ENCODE data around the gene NR6A1.

NR6A1 gene

GRCh38 chr9:124628741-124629140, 142.4 kb downstream of the NR6A1 start:
- H3K4me3 ChIP-seq (ENCODE audit: low read length), result no peak overlapping the region
- TF ChIP-seq EZH2phosphoT487 (IDR thresholded peaks at IDR 0.05; ENCODE audit: borderline replicate concordance, low read length) (no peak), CTCF (IDR thresholded peaks at IDR 0.05; ENCODE audit: low read depth, low read length, poor library complexity, severe bottlenecking) (no peak)
- no peaks in the 10 kb centered on the region for H3K9me3 ChIP-seq (ENCODE audit: control insufficient read depth, insufficient read depth, low read length)
- no peaks in the 10 kb centered on the region for H3K36me3 ChIP-seq (ENCODE audit: control insufficient read depth, low read length)
- H3F3A ChIP-seq (ENCODE audit: control insufficient read depth, insufficient read depth), result no peaks in the 10 kb centered on the region
- H3K27ac ChIP-seq (ENCODE audit: low read depth, low read length), result no peak overlapping the region
- no peak overlapping the region for H3K4me2 ChIP-seq (ENCODE audit: low read length)
- H4K20me1 ChIP-seq (ENCODE audit: control insufficient read depth, insufficient read depth, low read depth, low read length), result no peaks in the 10 kb centered on the region
- no peaks in the 10 kb centered on the region for H3K79me2 ChIP-seq (ENCODE audit: control insufficient read depth, low read length)
- no peaks in the 10 kb centered on the region for H3K9me2 ChIP-seq (replicated peaks; ENCODE audit: control insufficient read depth, low read length)
- no peaks in the 10 kb centered on the region for H3K27me3 ChIP-seq (ENCODE audit: control insufficient read depth, low read length)
- H3K4me1 ChIP-seq (ENCODE audit: control insufficient read depth, low read length), result no peaks in the 10 kb centered on the region

- H3K4me2 ChIP-seq (ENCODE audit: low read length), result no peak overlapping the region
- no peaks in the 10 kb centered on the region; the same call in 1 of the 2 replicates for H3K27me3 ChIP-seq (ENCODE audit: control insufficient read depth, low read length)
- no peak overlapping the region for H3K4me3 ChIP-seq (ENCODE audit: low read length)
- no peaks in the 10 kb centered on the region for H3K36me3 ChIP-seq (ENCODE audit: control insufficient read depth, low read length)
- H3K9me3 ChIP-seq (ENCODE audit: control insufficient read depth, insufficient read depth, low read length), result no peaks in the 10 kb centered on the region
- no peaks in the 10 kb centered on the region for H3K4me1 ChIP-seq (ENCODE audit: control insufficient read depth, low read length)
- H3K9me2 ChIP-seq (replicated peaks; ENCODE audit: control insufficient read depth, low read length), result no peaks in the 10 kb centered on the region
- H3K27ac ChIP-seq (ENCODE audit: low read depth, low read length), result no peak overlapping the region
- no peak for TF ChIP-seq EZH2phosphoT487 (IDR thresholded peaks at IDR 0.05; ENCODE audit: borderline replicate concordance, low read length)
- no peak for TF ChIP-seq CTCF (IDR thresholded peaks at IDR 0.05; ENCODE audit: low read depth, low read length, poor library complexity, severe bottlenecking)
- no peaks in the 10 kb centered on the region for H3K79me2 ChIP-seq (ENCODE audit: control insufficient read depth, low read length)
- no peaks in the 10 kb centered on the region for H4K20me1 ChIP-seq (ENCODE audit: control insufficient read depth, insufficient read depth, low read depth, low read length)
- no peaks in the 10 kb centered on the region for H3F3A ChIP-seq (ENCODE audit: control insufficient read depth, insufficient read depth)
Observed at GRCh38 chr9:124626276-124626675, 144.8 kb downstream of the NR6A1 start.

- H3K9me3 ChIP-seq (ENCODE audit: control insufficient read depth, insufficient read depth, low read length), result no peaks in the 10 kb centered on the region
- no peaks in the 10 kb centered on the region for H3K4me1 ChIP-seq (ENCODE audit: control insufficient read depth, low read length)
- H3K4me2 ChIP-seq (ENCODE audit: low read length), result no peak overlapping the region
- H3K36me3 ChIP-seq (ENCODE audit: control insufficient read depth, low read length), result no peaks in the 10 kb centered on the region
- H3K9me2 ChIP-seq (replicated peaks; ENCODE audit: control insufficient read depth, low read length), result no peaks in the 10 kb centered on the region
- H4K20me1 ChIP-seq (ENCODE audit: control insufficient read depth, insufficient read depth, low read depth, low read length), result 0 out of 2 replicates have a peak, but pooled peaks cover 2% of the 10 kb centered on the region
- TF ChIP-seq EZH2phosphoT487 (IDR thresholded peaks at IDR 0.05; ENCODE audit: borderline replicate concordance, low read length) (no peak), CTCF (IDR thresholded peaks at IDR 0.05; ENCODE audit: low read depth, low read length, poor library complexity, severe bottlenecking) (no peak)
- H3K4me3 ChIP-seq (ENCODE audit: low read length), result no peak overlapping the region
- no peaks in the 10 kb centered on the region for H3K79me2 ChIP-seq (ENCODE audit: control insufficient read depth, low read length)
- no peaks in the 10 kb centered on the region; the same call in 1 of the 2 replicates for H3K27me3 ChIP-seq (ENCODE audit: control insufficient read depth, low read length)
- H3F3A ChIP-seq (ENCODE audit: control insufficient read depth, insufficient read depth), result no peaks in the 10 kb centered on the region
- H3K27ac ChIP-seq (ENCODE audit: low read depth, low read length), result no peak overlapping the region
Observed at GRCh38 chr9:124625087-124625486, 146.0 kb downstream of the NR6A1 start.

- H3K4me2 ChIP-seq (ENCODE audit: low read length), result no peak overlapping the region
- 0 out of 2 replicates have a peak, but pooled peaks cover 2% of the 10 kb centered on the region for H4K20me1 ChIP-seq (ENCODE audit: control insufficient read depth, insufficient read depth, low read depth, low read length)
- no peaks in the 10 kb centered on the region for H3F3A ChIP-seq (ENCODE audit: control insufficient read depth, insufficient read depth)
- no peak for TF ChIP-seq CTCF (IDR thresholded peaks at IDR 0.05; ENCODE audit: low read depth, low read length, poor library complexity, severe bottlenecking)
- no peak for TF ChIP-seq EZH2phosphoT487 (IDR thresholded peaks at IDR 0.05; ENCODE audit: borderline replicate concordance, low read length)
- H3K4me1 ChIP-seq (ENCODE audit: control insufficient read depth, low read length), result no peaks in the 10 kb centered on the region
- no peak overlapping the region for H3K27ac ChIP-seq (ENCODE audit: low read depth, low read length)
- no peaks in the 10 kb centered on the region for H3K9me2 ChIP-seq (replicated peaks; ENCODE audit: control insufficient read depth, low read length)
- H3K9me3 ChIP-seq (ENCODE audit: control insufficient read depth, insufficient read depth, low read length), result no peaks in the 10 kb centered on the region
- H3K27me3 ChIP-seq (ENCODE audit: control insufficient read depth, low read length), result no peaks in the 10 kb centered on the region; the same call in 1 of the 2 replicates
- no peak overlapping the region for H3K4me3 ChIP-seq (ENCODE audit: low read length)
- H3K79me2 ChIP-seq (ENCODE audit: control insufficient read depth, low read length), result no peaks in the 10 kb centered on the region
- H3K36me3 ChIP-seq (ENCODE audit: control insufficient read depth, low read length), result no peaks in the 10 kb centered on the region
Observed at GRCh38 chr9:124624735-124624992, 146.4 kb downstream of the NR6A1 start.
